Glutamatergic neuron (in vitro differentiated cells): Measurements from ENCODE around the gene TTK. TPM values are rescaled to one million over a fixed set of nuclear protein-coding genes. Genes with fewer than 3 reads are reported as not detected.
"Not testable (repeated sequence)": the region's sequence is repeated elsewhere in the genome, so short reads cannot be mapped to it uniquely, and the experiment has no call there.

ENCODE experiments used
- DNase-seq: peaks from one replicate; pipeline ENCODE4 v3.0.0; 2022
- H3K27ac Mint-ChIP-seq: one replicate; pipeline ENCODE4 v1.8.0; 2020; ENCODE audit warnings: mild to moderate bottlenecking, mixed read lengths, inconsistent platforms; ENCODE audit not compliant: unreplicated experiment
- H3K27me3 Mint-ChIP-seq: one replicate; pipeline ENCODE4 v1.8.0; 2020; ENCODE audit warnings: mild to moderate bottlenecking, moderate library complexity, mixed read lengths, inconsistent platforms; ENCODE audit not compliant: unreplicated experiment
- H3K36me3 Mint-ChIP-seq: one replicate; pipeline ENCODE4 v1.8.0; 2020; ENCODE audit warnings: mild to moderate bottlenecking, mixed read lengths, inconsistent platforms; ENCODE audit not compliant: unreplicated experiment
- H3K4me1 Mint-ChIP-seq: one replicate; pipeline ENCODE4 v1.8.0; 2020; ENCODE audit warnings: mild to moderate bottlenecking, low read depth, mixed read lengths, inconsistent platforms; ENCODE audit not compliant: unreplicated experiment
- H3K4me3 Mint-ChIP-seq: one replicate; pipeline ENCODE4 v1.8.0; 2020; ENCODE audit warnings: mild to moderate bottlenecking, mixed read lengths, inconsistent platforms; ENCODE audit not compliant: unreplicated experiment
- H3K9me3 Mint-ChIP-seq: one replicate; pipeline ENCODE4 v1.8.0; 2020; ENCODE audit warnings: mild to moderate bottlenecking, moderate library complexity, mixed read lengths, inconsistent platforms; ENCODE audit not compliant: unreplicated experiment
- total RNA-seq: library from RNA; stranded (reverse); fragmentation: NEBNext Ultra II Directional; extraction: Animal tissue kit (Norgen Biotek cat#: 25700); gene quantifications from one replicate; pipeline ENCODE4 v1.2.1, GENCODE V29; 2021; ENCODE audit not compliant: unreplicated experiment
- TF ChIP-seq, protein P1 (sequence below): fragments of 200-600 bp; sonication (generic); IDR thresholded peaks from one replicate; pipeline ENCODE4 v1.5.0; 2021; ENCODE audit not compliant: partially characterized antibody, unreplicated experiment

TTK gene
- total RNA-seq, 1 donor from 2014 or later = 6.3 TPM

DNA sequence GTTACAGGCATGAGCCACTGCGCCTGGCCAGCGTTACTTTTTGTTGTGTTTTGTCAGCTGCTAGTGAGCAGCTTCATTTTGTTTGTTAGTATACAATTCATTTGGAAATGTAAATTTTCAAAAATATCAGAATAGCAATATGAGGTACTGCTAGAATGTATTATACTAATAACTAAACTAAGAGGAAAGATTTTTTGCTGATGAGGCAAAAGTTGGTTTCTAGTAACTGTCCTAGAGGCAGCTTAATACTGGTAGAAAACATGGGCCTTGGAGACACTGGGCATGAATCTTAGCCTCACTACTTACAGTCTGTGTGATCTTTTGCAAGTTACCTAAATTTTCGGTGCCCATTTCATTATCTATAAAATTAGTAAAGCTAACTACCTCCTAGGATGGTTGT is 24.1 kb downstream of the TTK start:
- Mint-ChIP-seq H3K27me3 (no peaks in the 10 kb centered on the region), H3K4me3 (no peak overlapping the region), H3K36me3 (no peaks in the 10 kb centered on the region), H3K27ac (no peak overlapping the region), H3K4me1 (peaks cover 4% of the 10 kb centered on the region), H3K9me3 (no peaks in the 10 kb centered on the region)
- TF ChIP-seq, protein P1, sequence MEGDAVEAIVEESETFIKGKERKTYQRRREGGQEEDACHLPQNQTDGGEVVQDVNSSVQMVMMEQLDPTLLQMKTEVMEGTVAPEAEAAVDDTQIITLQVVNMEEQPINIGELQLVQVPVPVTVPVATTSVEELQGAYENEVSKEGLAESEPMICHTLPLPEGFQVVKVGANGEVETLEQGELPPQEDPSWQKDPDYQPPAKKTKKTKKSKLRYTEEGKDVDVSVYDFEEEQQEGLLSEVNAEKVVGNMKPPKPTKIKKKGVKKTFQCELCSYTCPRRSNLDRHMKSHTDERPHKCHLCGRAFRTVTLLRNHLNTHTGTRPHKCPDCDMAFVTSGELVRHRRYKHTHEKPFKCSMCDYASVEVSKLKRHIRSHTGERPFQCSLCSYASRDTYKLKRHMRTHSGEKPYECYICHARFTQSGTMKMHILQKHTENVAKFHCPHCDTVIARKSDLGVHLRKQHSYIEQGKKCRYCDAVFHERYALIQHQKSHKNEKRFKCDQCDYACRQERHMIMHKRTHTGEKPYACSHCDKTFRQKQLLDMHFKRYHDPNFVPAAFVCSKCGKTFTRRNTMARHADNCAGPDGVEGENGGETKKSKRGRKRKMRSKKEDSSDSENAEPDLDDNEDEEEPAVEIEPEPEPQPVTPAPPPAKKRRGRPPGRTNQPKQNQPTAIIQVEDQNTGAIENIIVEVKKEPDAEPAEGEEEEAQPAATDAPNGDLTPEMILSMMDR = no peak
- DNase-seq = no peak

DNA sequence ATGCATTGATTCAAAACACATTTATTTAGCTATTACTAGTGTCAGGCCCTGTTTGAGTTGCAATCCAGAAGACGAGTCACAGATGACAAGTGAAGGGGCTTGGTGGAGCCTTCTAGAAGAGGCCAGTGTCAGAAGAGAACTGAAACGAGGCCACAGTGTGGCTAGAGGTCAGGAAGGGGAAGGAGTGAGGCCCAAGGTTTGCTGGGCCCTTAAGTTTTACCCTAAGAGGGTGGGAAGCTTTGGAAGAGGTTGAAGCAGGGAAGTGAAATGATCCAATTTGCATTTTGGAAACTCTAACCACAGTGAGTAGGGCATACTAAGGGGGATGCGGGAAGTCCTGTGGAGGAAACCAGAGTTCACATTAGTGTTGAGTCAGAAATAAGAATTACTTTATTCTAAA is 25.0 kb downstream of the TTK start:
- Mint-ChIP-seq H3K4me1 (peaks cover 4% of the 10 kb centered on the region), H3K36me3 (no peaks in the 10 kb centered on the region), H3K4me3 (no peak overlapping the region)

DNA sequence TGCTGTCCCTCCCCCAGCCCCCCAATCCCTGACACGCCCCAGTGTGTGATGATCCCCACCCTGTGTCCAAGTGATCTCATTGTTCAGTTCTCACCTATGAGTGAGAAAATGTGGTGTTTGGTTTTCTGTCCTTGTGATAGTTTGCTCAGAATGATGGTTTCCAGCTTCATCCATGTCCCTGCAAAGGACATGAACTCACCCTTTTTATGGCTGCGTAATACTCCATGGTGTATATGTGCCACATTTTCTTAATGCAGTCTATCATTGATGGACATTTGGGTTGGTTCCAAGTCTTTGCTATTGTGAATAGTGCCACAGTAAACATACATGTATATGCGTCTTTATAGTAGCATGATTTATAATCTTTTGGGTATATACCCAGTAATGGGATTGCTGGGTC is 43.8 kb downstream of the TTK start:
- H3K4me3 Mint-ChIP-seq, DNase-seq, H3K9me3 Mint-ChIP-seq, H3K27ac Mint-ChIP-seq, H3K27me3 Mint-ChIP-seq, H3K4me1 Mint-ChIP-seq: not testable (repeated sequence)
- peaks cover 12% of the 10 kb centered on the region for H3K36me3 Mint-ChIP-seq

More for the DNA sequence above, 25.0 kb downstream of the TTK start:
- H3K9me3 Mint-ChIP-seq = no peaks in the 10 kb centered on the region
- no peak overlapping the region for H3K27ac Mint-ChIP-seq
- no peaks in the 10 kb centered on the region for H3K27me3 Mint-ChIP-seq
- no peak for DNase-seq
- TF ChIP-seq, protein P1 = no peak

DNA sequence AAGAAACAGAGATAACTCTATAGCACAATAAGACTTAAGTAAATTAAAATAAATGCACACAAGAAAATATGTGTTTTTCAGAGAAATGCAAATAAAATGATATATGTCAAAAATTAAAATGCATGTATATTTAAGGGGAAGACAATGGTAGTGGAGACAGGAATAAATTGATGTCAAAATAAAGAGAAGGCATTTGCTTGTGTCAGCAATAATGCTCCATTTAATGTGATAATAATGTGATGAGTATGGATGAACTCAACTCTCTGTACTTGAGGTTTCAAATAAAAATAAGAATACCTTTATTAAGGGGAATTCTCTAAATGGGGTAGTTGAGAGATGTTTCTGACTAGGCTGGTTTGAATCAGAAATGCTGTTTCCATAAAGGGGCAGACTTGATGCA is 56.3 kb downstream of the TTK start:
- no peak overlapping the region for H3K4me3 Mint-ChIP-seq
- no peaks in the 10 kb centered on the region for H3K36me3 Mint-ChIP-seq
- no peak overlapping the region for H3K27ac Mint-ChIP-seq
- H3K27me3 Mint-ChIP-seq = no peaks in the 10 kb centered on the region
- H3K9me3 Mint-ChIP-seq = no peaks in the 10 kb centered on the region
- peaks cover 4% of the 10 kb centered on the region for H3K4me1 Mint-ChIP-seq
- TF ChIP-seq, protein P1 = no peak
- DNase-seq = no peak

DNA sequence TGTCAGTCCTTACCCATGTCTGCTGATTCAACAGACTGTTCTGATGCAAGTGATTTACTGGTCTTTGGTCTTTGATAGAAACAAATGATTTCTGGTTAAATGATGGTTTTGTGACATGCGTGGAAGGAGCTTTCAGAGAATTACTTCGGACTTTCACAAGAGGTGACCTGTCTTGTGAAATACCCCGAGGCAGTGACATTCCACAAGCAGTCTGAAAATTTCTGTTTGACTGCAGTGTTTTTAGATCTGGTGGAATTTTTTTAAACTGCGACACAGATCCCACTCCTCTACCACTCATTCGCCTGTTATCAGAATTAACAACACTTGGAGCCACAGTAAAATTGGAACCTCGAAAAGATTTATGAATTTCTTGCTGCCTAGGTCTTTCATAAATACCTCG is 63.7 kb downstream of the TTK start:
- not testable (repeated sequence) for H3K4me3 Mint-ChIP-seq, DNase-seq, H3K27ac Mint-ChIP-seq, H3K4me1 Mint-ChIP-seq, H3K9me3 Mint-ChIP-seq, H3K36me3 Mint-ChIP-seq, H3K27me3 Mint-ChIP-seq

DNA sequence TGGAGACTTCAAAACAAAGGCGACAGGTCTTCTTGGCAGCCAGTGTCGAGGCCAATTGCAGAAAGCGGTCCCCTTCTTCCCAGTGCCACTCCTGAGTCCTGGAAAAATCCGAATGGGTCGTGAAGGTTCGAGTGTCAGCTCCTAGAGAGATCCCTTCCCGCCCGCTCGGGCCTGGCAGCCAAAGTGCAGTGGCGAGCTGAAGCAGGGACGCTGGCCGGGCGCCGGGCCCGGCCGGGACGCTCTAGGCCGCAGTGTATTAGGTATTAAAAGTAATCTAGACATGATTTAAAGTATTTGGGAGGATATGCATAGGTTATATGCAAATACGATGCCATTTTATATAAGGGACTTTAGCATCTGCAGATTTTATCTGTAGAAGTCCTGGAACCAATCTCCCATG is 66.0 kb downstream of the TTK start:
- H3K27ac Mint-ChIP-seq, H3K4me3 Mint-ChIP-seq, H3K36me3 Mint-ChIP-seq, DNase-seq, H3K9me3 Mint-ChIP-seq, H3K27me3 Mint-ChIP-seq, H3K4me1 Mint-ChIP-seq: not testable (repeated sequence)

DNA sequence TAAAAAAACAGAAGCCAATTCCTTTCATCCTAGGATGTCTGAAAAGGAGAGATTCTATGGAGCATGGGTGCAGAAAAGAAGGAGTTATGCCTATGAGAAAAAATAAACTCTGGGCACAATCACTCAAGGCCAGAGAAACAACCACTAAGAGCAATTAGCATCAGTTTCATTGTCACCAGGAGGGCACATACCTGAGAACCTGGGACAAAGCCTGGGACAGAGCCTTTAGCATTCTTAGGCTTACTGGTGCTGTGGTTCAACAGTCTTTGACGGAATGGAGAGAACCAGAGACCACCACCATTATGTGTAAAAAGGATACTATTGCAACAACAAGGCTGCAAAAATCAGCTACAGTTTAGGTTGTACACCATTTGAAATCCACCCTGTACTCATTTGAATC is 72.6 kb downstream of the TTK start:
- Mint-ChIP-seq H3K36me3 (no peaks in the 10 kb centered on the region), H3K27ac (no peak overlapping the region), H3K4me1 (peaks cover 3% of the 10 kb centered on the region), H3K9me3 (peaks cover 2% of the 10 kb centered on the region), H3K4me3 (no peak overlapping the region), H3K27me3 (no peaks in the 10 kb centered on the region)
- DNase-seq = no peak
- TF ChIP-seq, protein P1 = no peak
